DOHH2 (cell line): ENCODE results near the gene RBKS.

Experiments
- H3F3A ChIP-seq: fragments of 200-600 bp; sonication (generic), shearing (Covaris generic); 2 replicates; pipeline ENCODE4 v1.6.0; 2016; ENCODE audit warnings: antibody characterized with exemption, mild to moderate bottlenecking; ENCODE audit not compliant: control insufficient read depth, insufficient read depth
- H3K27ac ChIP-seq: fragments of 200-600 bp; sonication (generic); 2 replicates; pipeline ENCODE4 v1.5.1; 2014; ENCODE audit warnings: low read depth, mild to moderate bottlenecking, low read length, moderate library complexity
- H3K27me3 ChIP-seq: fragments of 200-600 bp; sonication (generic); 2 replicates; pipeline ENCODE4 v1.6.1; 2014; ENCODE audit warnings: mild to moderate bottlenecking, low read length, mixed read lengths; ENCODE audit not compliant: control insufficient read depth
- H3K36me3 ChIP-seq: fragments of 200-600 bp; sonication (generic); 2 replicates; pipeline ENCODE4 v1.6.1; 2014; ENCODE audit warnings: mild to moderate bottlenecking, low read length, moderate library complexity, mixed read lengths; ENCODE audit not compliant: control insufficient read depth
- H3K4me1 ChIP-seq: fragments of 200-600 bp; sonication (generic); 2 replicates; pipeline ENCODE4 v1.6.1; 2014; ENCODE audit warnings: mild to moderate bottlenecking, low read length, mixed read lengths; ENCODE audit not compliant: control insufficient read depth
- H3K4me2 ChIP-seq: fragments of 200-600 bp; sonication (generic); 2 replicates; pipeline ENCODE4 v1.6.0; 2014; ENCODE audit warnings: mild to moderate bottlenecking, low read length, moderate library complexity
- H3K4me3 ChIP-seq: fragments of 200-600 bp; sonication (generic); 2 replicates; pipeline ENCODE4 v1.5.1; 2014; ENCODE audit warnings: mild to moderate bottlenecking, low read length, mixed read lengths
- H3K79me2 ChIP-seq: fragments of 200-600 bp; sonication (generic); 2 replicates; pipeline ENCODE4 v1.6.1; 2014; ENCODE audit warnings: mild to moderate bottlenecking, low read length, mixed read lengths; ENCODE audit not compliant: control insufficient read depth
- H3K9me2 ChIP-seq: fragments of 200-600 bp; sonication (generic); replicated peaks from 2 replicates; pipeline ENCODE4 v1.6.1; 2014; ENCODE audit warnings: mild to moderate bottlenecking, low read length, mixed read lengths; ENCODE audit not compliant: control insufficient read depth
- H3K9me3 ChIP-seq: fragments of 200-600 bp; sonication (generic); 2 replicates; pipeline ENCODE4 v1.6.1; 2014; ENCODE audit warnings: antibody characterized with exemption, low read length, mixed read lengths; ENCODE audit not compliant: control insufficient read depth, insufficient read depth
- H4K20me1 ChIP-seq: fragments of 200-600 bp; sonication (generic); 2 replicates; pipeline ENCODE4 v1.6.0; 2014; ENCODE audit warnings: low read depth, mild to moderate bottlenecking, antibody characterized with exemption, low read length, moderate library complexity; ENCODE audit not compliant: control insufficient read depth, insufficient read depth
- EZH2phosphoT487 ChIP-seq: fragments of 200-600 bp; sonication (generic); IDR thresholded peaks from 2 replicates; pipeline ENCODE4 v1.6.1; 2017; ENCODE audit warnings: borderline replicate concordance, mild to moderate bottlenecking, antibody characterized with exemption, low read length, moderate library complexity, mixed read lengths
- TF ChIP-seq, protein P1 (sequence below): fragments of 200-600 bp; sonication (generic); IDR thresholded peaks from one replicate; pipeline ENCODE4 v1.5.1; 2014; ENCODE audit warnings: antibody characterized with exemption, mild to moderate bottlenecking, low read depth, low read length; ENCODE audit not compliant: poor library complexity, severe bottlenecking

Gene RBKS

DNA sequence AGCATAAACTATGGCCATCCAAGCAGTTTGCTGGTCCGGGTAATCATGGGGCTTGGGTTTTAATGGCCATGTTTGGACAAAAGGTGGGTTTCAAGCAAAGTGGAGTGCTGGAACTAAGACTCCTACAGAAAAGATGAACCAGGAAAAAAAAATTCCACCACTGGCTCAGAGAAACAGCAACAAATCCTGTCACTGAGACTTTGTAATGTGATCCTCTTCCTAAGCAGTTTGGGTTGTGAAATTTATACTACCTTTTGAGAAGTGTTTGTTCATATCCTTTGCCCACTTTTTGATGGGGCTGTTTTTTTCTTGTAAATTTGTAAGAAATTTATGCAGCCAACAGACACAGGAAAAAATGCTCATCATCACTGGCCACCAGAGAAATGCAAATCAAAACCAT lies 78.4 kb downstream of the RBKS start:
- Histone ChIP-seq H3K27me3 (peaks cover 12% of the 10 kb centered on the region), H3F3A (no peaks in the 10 kb centered on the region), H3K4me2 (no peak overlapping the region), H3K9me2 (no peaks in the 10 kb centered on the region), H3K4me3 (no peak overlapping the region), H3K36me3 (no peaks in the 10 kb centered on the region), H3K9me3 (no peaks in the 10 kb centered on the region), H3K79me2 (no peaks in the 10 kb centered on the region), H4K20me1 (no peaks in the 10 kb centered on the region), H3K27ac (no peak overlapping the region), H3K4me1 (no peaks in the 10 kb centered on the region)
- TF ChIP-seq, protein P1, sequence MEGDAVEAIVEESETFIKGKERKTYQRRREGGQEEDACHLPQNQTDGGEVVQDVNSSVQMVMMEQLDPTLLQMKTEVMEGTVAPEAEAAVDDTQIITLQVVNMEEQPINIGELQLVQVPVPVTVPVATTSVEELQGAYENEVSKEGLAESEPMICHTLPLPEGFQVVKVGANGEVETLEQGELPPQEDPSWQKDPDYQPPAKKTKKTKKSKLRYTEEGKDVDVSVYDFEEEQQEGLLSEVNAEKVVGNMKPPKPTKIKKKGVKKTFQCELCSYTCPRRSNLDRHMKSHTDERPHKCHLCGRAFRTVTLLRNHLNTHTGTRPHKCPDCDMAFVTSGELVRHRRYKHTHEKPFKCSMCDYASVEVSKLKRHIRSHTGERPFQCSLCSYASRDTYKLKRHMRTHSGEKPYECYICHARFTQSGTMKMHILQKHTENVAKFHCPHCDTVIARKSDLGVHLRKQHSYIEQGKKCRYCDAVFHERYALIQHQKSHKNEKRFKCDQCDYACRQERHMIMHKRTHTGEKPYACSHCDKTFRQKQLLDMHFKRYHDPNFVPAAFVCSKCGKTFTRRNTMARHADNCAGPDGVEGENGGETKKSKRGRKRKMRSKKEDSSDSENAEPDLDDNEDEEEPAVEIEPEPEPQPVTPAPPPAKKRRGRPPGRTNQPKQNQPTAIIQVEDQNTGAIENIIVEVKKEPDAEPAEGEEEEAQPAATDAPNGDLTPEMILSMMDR, result no peak
- TF ChIP-seq EZH2phosphoT487, result no peak

DNA sequence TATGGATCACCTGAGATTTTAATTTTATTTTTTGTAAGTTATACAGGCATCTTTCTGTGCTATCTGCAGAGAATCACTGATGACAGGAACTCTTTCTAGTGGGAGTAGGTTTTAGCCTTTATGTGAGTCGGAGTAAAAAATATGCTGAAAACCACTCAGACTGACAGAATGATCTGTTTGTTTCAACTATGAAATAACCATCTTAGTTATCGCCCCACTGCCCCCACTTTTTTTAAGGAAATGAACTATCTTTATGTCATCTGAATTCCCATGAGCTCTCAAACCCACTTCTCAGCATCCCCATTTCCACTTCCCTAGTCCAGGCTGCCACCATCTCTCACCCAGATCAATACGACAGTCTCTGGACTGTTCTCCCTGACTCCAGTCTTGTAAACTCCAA lies 79.7 kb downstream of the RBKS start:
- Histone ChIP-seq H4K20me1 (no peaks in the 10 kb centered on the region), H3K4me2 (no peak overlapping the region), H3K27ac (no peak overlapping the region), H3F3A (no peaks in the 10 kb centered on the region), H3K4me1 (no peaks in the 10 kb centered on the region), H3K4me3 (no peak overlapping the region), H3K9me2 (no peaks in the 10 kb centered on the region), H3K36me3 (no peaks in the 10 kb centered on the region), H3K27me3 (peaks cover 12% of the 10 kb centered on the region), H3K9me3 (no peaks in the 10 kb centered on the region), H3K79me2 (no peaks in the 10 kb centered on the region)
- TF ChIP-seq, protein P1, result no peak
- TF ChIP-seq EZH2phosphoT487, result no peak

DNA sequence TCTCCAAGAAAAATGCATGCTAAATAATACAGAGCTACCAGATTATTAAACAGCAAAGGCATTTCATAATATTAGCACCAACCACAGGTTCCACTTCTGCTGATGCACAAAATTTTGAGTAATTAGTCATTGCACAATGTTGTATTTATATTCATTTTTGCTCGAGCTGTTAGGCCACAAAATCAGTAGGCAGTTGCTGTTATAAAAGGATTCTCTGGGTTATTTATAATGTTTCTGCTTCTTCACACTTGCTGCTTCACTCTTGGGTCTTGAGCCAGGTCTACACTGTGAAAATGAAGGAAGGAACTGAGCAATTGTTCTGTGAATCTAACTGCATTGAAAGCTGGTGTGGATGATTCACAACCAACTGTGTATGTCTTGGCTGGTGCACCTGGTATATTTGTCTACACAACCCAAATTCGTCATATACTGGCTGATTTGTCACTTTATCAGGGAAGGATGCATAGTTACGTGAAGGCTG lies 80.4 kb downstream of the RBKS start:
- H3K79me2 ChIP-seq, result no peaks in the 10 kb centered on the region
- H3K4me3 ChIP-seq, result no peak overlapping the region
- no peaks in the 10 kb centered on the region for H4K20me1 ChIP-seq
- H3K27ac ChIP-seq, result no peak overlapping the region
- H3K4me2 ChIP-seq, result no peak overlapping the region
- H3K36me3 ChIP-seq, result no peaks in the 10 kb centered on the region
- no peaks in the 10 kb centered on the region for H3F3A ChIP-seq
- H3K4me1 ChIP-seq, result no peaks in the 10 kb centered on the region
- TF ChIP-seq, protein P1, result no peak
- TF ChIP-seq EZH2phosphoT487, result no peak
- peaks cover 9% of the 10 kb centered on the region for H3K27me3 ChIP-seq
- no peaks in the 10 kb centered on the region for H3K9me3 ChIP-seq
- no peaks in the 10 kb centered on the region for H3K9me2 ChIP-seq
